HCT116 (cell line): ENCODE results near the gene ADAM8. TPM values are rescaled to one million over a fixed set of nuclear protein-coding genes. Genes with fewer than 3 reads are reported as not detected.

ENCODE experiments used
- ATAC-seq: fragments of 200-7000 bp; cut with Tn5 transposase; 2 replicates; pipeline ENCODE4 v1.9.1; 2020; ENCODE audit warnings: mild to moderate bottlenecking, moderate library complexity
- BruUV-seq: library from RNA; stranded (reverse); fragments of 400-500 nt; replicated peaks from 2 replicates; lab custom pipeline; 2021; lab: Mats Ljungman, UMichigan
- CTCF ChIA-PET: fragments of 300-600 bp; sonication (Branson Sonifier 250); formaldehyde crosslinking; loops from one replicate; lab custom pipeline; 2021; ENCODE audit warnings: antibody characterized with exemption; lab: Charles Lee
- POLR2A ChIA-PET: fragments of 300-600, 350-600 bp; sonication (Branson Sonifier 250); formaldehyde crosslinking; loops from one replicate; lab custom pipeline; 2021; ENCODE audit warnings: antibody characterized with exemption; lab: Charles Lee
- RAD21 ChIA-PET, 2 experiments: fragments of 300-600 bp; sonication (Branson Sonifier 250); formaldehyde crosslinking; loops; one replicate each; lab custom pipeline; 2023; ENCODE audit warnings: low total read pairs in 2 of 2; ENCODE audit not compliant: uncharacterized antibody in 2 of 2, unreplicated experiment in 2 of 2, low non-redundant PET in 1 of 2; lab: Charles Lee
- DNase-seq: peaks from one replicate; pipeline ENCODE4 v3.0.0-alpha.2; 2010; ENCODE audit warnings: low read depth, low spot score
- H2AFZ ChIP-seq: fragments of 200-600 bp; shearing (Covaris generic), sonication (generic); 2 replicates; pipeline ENCODE4 v1.6.1; 2017; ENCODE audit warnings: low read depth, mixed run types, mixed read lengths, antibody characterized with exemption, low read length; ENCODE audit not compliant: poor library complexity, severe bottlenecking
- H3K27ac ChIP-seq: 2 replicates; pipeline ENCODE4 v1.5.1; 2012; ENCODE audit warnings: low read depth, low read length
- H3K27me3 ChIP-seq: fragments of 200-600 bp; sonication (generic); 2 replicates; pipeline ENCODE4 v1.6.1; 2016; ENCODE audit warnings: mixed run types, low read length, mixed read lengths; ENCODE audit not compliant: insufficient read depth
- H3K36me3 ChIP-seq, 2 experiments: fragments of 200-500 bp in 1 of 2; fragments of 200-600 bp in 1 of 2; sonication (Bioruptor generic) in 1 of 2; sonication (generic) in 1 of 2; 2 replicates each; pipeline versions ENCODE4 v1.5.1 to v1.6.1; 2014 to 2016; ENCODE audit warnings: low read length in 2 of 2, inconsistent platforms in 1 of 2, mixed read lengths in 1 of 2, mixed run types in 1 of 2; ENCODE audit not compliant: insufficient read depth in 2 of 2, control insufficient read depth in 1 of 2
- H3K4me1 ChIP-seq, 2 experiments: fragments of 200-600 bp in 1 of 2; sonication (generic) in 1 of 2; 2 replicates each; pipeline versions ENCODE4 v1.5.1 to v1.6.1; 2012 to 2017; ENCODE audit warnings: low read length in 2 of 2, inconsistent platforms in 1 of 2, mild to moderate bottlenecking in 1 of 2, mixed read lengths in 1 of 2, mixed run types in 1 of 2, moderate library complexity in 1 of 2; ENCODE audit not compliant: insufficient read depth in 2 of 2, control insufficient read depth in 1 of 2
- H3K4me2 ChIP-seq: fragments of 200-600 bp; sonication (generic); 2 replicates; pipeline ENCODE4 v1.6.1; 2017; ENCODE audit warnings: mixed run types, low read length, mixed read lengths
- H3K4me3 ChIP-seq, 2 experiments: fragments of 200-600 bp in 1 of 2; sonication (generic) in 1 of 2; replicated peaks in 1 of 2; 2 replicates each; pipeline ENCODE4 v1.5.1; 2011 to 2016; ENCODE audit warnings: low read length in 2 of 2, control low read depth in 1 of 2, low read depth in 1 of 2, mild to moderate bottlenecking in 1 of 2, mixed read lengths in 1 of 2, mixed run types in 1 of 2
- H3K79me2 ChIP-seq: fragments of 200-600 bp; sonication (generic); 2 replicates; pipeline ENCODE4 v1.6.1; 2017; ENCODE audit warnings: mild to moderate bottlenecking, mixed run types, low read length, moderate library complexity, mixed read lengths; ENCODE audit not compliant: insufficient read depth
- H3K9ac ChIP-seq: fragments of 200-600 bp; sonication (generic); 2 replicates; pipeline ENCODE4 v1.6.1; 2016; ENCODE audit warnings: low read length, mixed read lengths
- H3K9me2 ChIP-seq: fragments of 200-600 bp; sonication (generic), shearing (Covaris generic); 2 replicates; pipeline ENCODE4 v1.6.1; 2017; ENCODE audit warnings: mixed run types, mild to moderate bottlenecking, moderate library complexity; ENCODE audit not compliant: insufficient read depth
- H3K9me3 ChIP-seq, 2 experiments: fragments of 200-500 bp in 1 of 2; fragments of 200-600 bp in 1 of 2; sonication (Bioruptor generic) in 1 of 2; sonication (generic) in 1 of 2; 2 replicates each; pipeline ENCODE4 v1.6.1; 2014 to 2017; ENCODE audit warnings: low read length in 2 of 2, mixed read lengths in 2 of 2, inconsistent platforms in 1 of 2, low read depth in 1 of 2, mild to moderate bottlenecking in 1 of 2, mixed run types in 1 of 2, moderate library complexity in 1 of 2; ENCODE audit not compliant: control insufficient read depth in 1 of 2, insufficient read depth in 1 of 2
- H4K20me1 ChIP-seq: fragments of 200-600 bp; sonication (generic), shearing (Covaris generic); 2 replicates; pipeline ENCODE4 v1.6.1; 2017; ENCODE audit warnings: mixed run types, mild to moderate bottlenecking, moderate library complexity; ENCODE audit not compliant: insufficient read depth
- CBX3 ChIP-seq: IDR thresholded peaks from 2 replicates; pipeline ENCODE4 v1.6.1; 2012; ENCODE audit warnings: low read depth
- CEBPB ChIP-seq: IDR thresholded peaks from 2 replicates; pipeline ENCODE4 v1.6.1; 2012; ENCODE audit warnings: low read depth
- CTCF ChIP-seq, 3 experiments: fragments of 200-600 bp in 1 of 3; sonication (generic) in 1 of 3; IDR thresholded peaks in 2 of 3; conservative IDR thresholded peaks in 1 of 3; 2 replicates each; pipeline ENCODE4 v1.5.1; 2012 to 2017; ENCODE audit warnings: low read depth in 2 of 3, low read length in 2 of 3, antibody characterized with exemption in 1 of 3, borderline replicate concordance in 1 of 3, control low read depth in 1 of 3, mild to moderate bottlenecking in 1 of 3, mixed read lengths in 1 of 3, mixed run types in 1 of 3, moderate library complexity in 1 of 3; ENCODE audit not compliant: insufficient read depth in 1 of 3
- POLR2AphosphoS5 ChIP-seq: IDR thresholded peaks from 2 replicates; pipeline ENCODE4 v1.6.1; 2011; ENCODE audit warnings: mild to moderate bottlenecking, low read depth, low read length, moderate library complexity
- SP1 ChIP-seq: IDR thresholded peaks from 2 replicates; pipeline ENCODE4 v1.6.1; 2012; ENCODE audit warnings: low read depth
- ZBTB33 ChIP-seq: IDR thresholded peaks from 2 replicates; pipeline ENCODE4 v1.6.1; 2011; ENCODE audit warnings: mild to moderate bottlenecking, low read length, moderate library complexity; ENCODE audit not compliant: insufficient replicate concordance; ENCODE audit errors: extremely low read depth
- ZFX ChIP-seq: fragments of 450-650 bp; IDR thresholded peaks from 2 replicates; pipeline ENCODE4 v1.6.1; 2017
- intact Hi-C: fragments of 100-400 bp; cut with micrococcal nuclease; formaldehyde crosslinking; loops from 2 replicates; pipeline ENCODE4 v1.10.0; 2022
- total RNA-seq: library from RNA; stranded (reverse); gene quantifications from one replicate; pipeline ENCODE4 v1.2.1, GENCODE V29; 2021; ENCODE audit not compliant: unreplicated experiment

Gene ADAM8
- total RNA-seq, 1 experiment from 2014 or later, result 4.1 TPM

- peak; percentile 72 for ATAC-seq
- H3K79me2 ChIP-seq, result peaks cover 39% of the 10 kb centered on the region
- ChIA-PET CTCF (interaction anchor here (1.6 to 1.8 kb wide), 2 partner anchors 21 to 50 kb away, joined by 4 to 5 read pairs; no protein-coding TSS in a partner anchor), POLR2A (no interaction called here), RAD21 (no interaction called here)
- peak within 1 kb of the TSS; percentile 88 for H3K9ac ChIP-seq
- H3K27me3 ChIP-seq, result no peaks in the 10 kb centered on the region
- no TSS peak for BruUV-seq
- H3K27ac ChIP-seq, result peak within 1 kb of the TSS; percentile 86
- H4K20me1 ChIP-seq, result no peaks in the 10 kb centered on the region
- TF ChIP-seq POLR2AphosphoS5, result peak; percentile 31
- no peak for TF ChIP-seq CBX3
- TF ChIP-seq SP1, result peak; percentile 40; the same call in 1 of the 2 replicates
- peak; percentile 79 for TF ChIP-seq ZFX
- H3K4me3 ChIP-seq, result peak within 1 kb of the TSS; percentile 78 to 89
- intact Hi-C loops, result no loop called here
- H3K36me3 ChIP-seq, result peaks cover 0 to 3% of the 10 kb centered on the region in 2 experiments; a peak in 1 of 4 replicates
- no peak within 1 kb of the TSS for H2AFZ ChIP-seq
- no peaks in the 10 kb centered on the region for H3K9me3 ChIP-seq
- H3K4me2 ChIP-seq, result peak within 1 kb of the TSS; percentile 82
- no peaks in the 10 kb centered on the region for H3K9me2 ChIP-seq
- no peak for DNase-seq
- peaks cover 2 to 15% of the 10 kb centered on the region in 2 experiments; a peak in 2 of 4 replicates for H3K4me1 ChIP-seq
These were observed 31.9 kb upstream of the ADAM8 start, which contains the start of the genes TUBGCP2 and ZNF511 for GRCh38 chr10:133308421-133309099. Gene TUBGCP2, minus strand, starts transcription at chr10:133308872. Its CDS starts 5,931 bp downstream, at chr10:133302941. Gene ZNF511, plus strand, starts transcription at chr10:133308914. Its CDS starts 30 bp downstream, at chr10:133308944.

- Histone ChIP-seq H3K4me3 (peak overlapping the region; percentile 78 to 89), H3K4me2 (peak overlapping the region; percentile 82), H3K9me3 (no peaks in the 10 kb centered on the region), H3K9ac (peak overlapping the region; percentile 88), H3K4me1 (peaks cover 2 to 15% of the 10 kb centered on the region in 2 experiments; a peak in 2 of 4 replicates), H3K9me2 (no peaks in the 10 kb centered on the region), H4K20me1 (no peaks in the 10 kb centered on the region), H2AFZ (no peak overlapping the region), H3K36me3 (peaks cover 0 to 3% of the 10 kb centered on the region in 2 experiments; a peak in 1 of 4 replicates), H3K27me3 (no peaks in the 10 kb centered on the region), H3K27ac (peak overlapping the region; percentile 86), H3K79me2 (peaks cover 45% of the 10 kb centered on the region)
- DNase-seq (no peak), ATAC-seq (peak; percentile 56)
- intact Hi-C loops, result loop anchor here (2.0 kb wide), 1 partner anchor 403 kb away; no protein-coding TSS in a partner anchor
- BruUV-seq, result TSS peak; percentile 39
- no peak for TF ChIP-seq CEBPB
- TF ChIP-seq ZBTB33, result no peak
- peak; percentile 53 to 68 (median 62); a peak in 5 of 6 replicates for TF ChIP-seq CTCF (IDR thresholded peaks at IDR 0.05 in 2 of 3, conservative IDR thresholded peaks at IDR 0.05 in 1 of 3; ENCODE audit: borderline replicate concordance in 1 of 3, insufficient read depth in 1 of 3, low read depth in 2 of 3, low read length in 2 of 3)
- CTCF ChIA-PET, result interaction anchor here (1.6 to 1.8 kb wide), 2 partner anchors 22 to 49 kb away, joined by 4 to 5 read pairs; no protein-coding TSS in a partner anchor
- POLR2A ChIA-PET, result no interaction called here
- RAD21 ChIA-PET, result no interaction called here
These were observed 31.2 kb upstream of the ADAM8 start for GRCh38 chr10:133307776-133308420.
